Activated T-cell treated with anti-CD3 and anti-CD28 coated beads, Interleukin-2, amount 50 U/mL, for 4 hours (primary cell): ENCODE data around the gene CNOT1. TPM values are rescaled to one million over a fixed set of nuclear protein-coding genes. Genes with fewer than 3 reads are reported as not detected.
"Not testable (repeated sequence)": the region's sequence is repeated elsewhere in the genome, so short reads cannot be mapped to it uniquely, and the experiment has no call there.

Source experiments
- ATAC-seq, 2 donors: fragments of 200-7000 bp; cut with Tn5 transposase; one replicate each; pipeline ENCODE4 v1.10.0; 2021
- DNase-seq: peaks from one replicate; pipeline ENCODE4 v3.0.0-alpha.2; 2020
- H3K27me3 Mint-ChIP-seq: one replicate; pipeline ENCODE4 v1.8.0; 2021; ENCODE audit warnings: low read depth, mixed read lengths
- H3K36me3 Mint-ChIP-seq: one replicate; pipeline ENCODE4 v1.8.0; 2022; ENCODE audit warnings: mixed read lengths; ENCODE audit not compliant: insufficient read depth
- H3K4me1 Mint-ChIP-seq: one replicate; pipeline ENCODE4 v1.8.0; 2021; ENCODE audit warnings: low read depth, mixed read lengths
- H3K4me3 Mint-ChIP-seq: one replicate; pipeline ENCODE4 v1.8.0; 2021; ENCODE audit warnings: mild to moderate bottlenecking, moderate library complexity, mixed read lengths
- H3K9me3 Mint-ChIP-seq: one replicate; pipeline ENCODE4 v1.8.0; 2021; ENCODE audit warnings: mixed read lengths
- total RNA-seq, 3 donors: library from RNA; stranded (reverse); gene quantifications; one replicate each; pipeline ENCODE4 v1.2.1, GENCODE V29; 2021

Gene CNOT1
- total RNA-seq, 3 donors from 2014 or later, result 235 to 253 (median 249) TPM

DNA sequence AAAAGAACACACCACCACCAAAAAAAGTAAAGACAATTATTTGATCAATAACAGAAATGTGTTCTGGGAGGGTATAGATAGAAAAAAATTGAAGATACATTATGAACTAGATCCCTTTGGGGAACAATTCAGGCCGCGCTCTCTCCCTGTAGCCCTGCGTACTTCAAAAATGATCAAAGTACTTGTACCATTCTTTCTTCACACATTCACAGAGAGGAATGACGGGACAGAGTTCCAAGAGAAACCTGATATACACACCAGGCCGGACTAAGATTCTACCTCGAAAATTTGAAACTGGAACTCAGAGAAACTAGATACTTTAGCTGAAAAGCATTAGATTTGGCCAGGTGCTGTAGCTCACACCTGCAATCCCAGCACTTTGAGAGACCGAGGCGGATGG lies 50.0 kb downstream of the CNOT1 start:
- no peak overlapping the region for H3K4me3 Mint-ChIP-seq
- DNase-seq (no peak), ATAC-seq (no peak)
- no peaks in the 10 kb centered on the region for H3K27me3 Mint-ChIP-seq
- H3K9me3 Mint-ChIP-seq, result no peaks in the 10 kb centered on the region
- peaks cover 50% of the 10 kb centered on the region for H3K36me3 Mint-ChIP-seq
- peaks cover 2% of the 10 kb centered on the region for H3K4me1 Mint-ChIP-seq

DNA sequence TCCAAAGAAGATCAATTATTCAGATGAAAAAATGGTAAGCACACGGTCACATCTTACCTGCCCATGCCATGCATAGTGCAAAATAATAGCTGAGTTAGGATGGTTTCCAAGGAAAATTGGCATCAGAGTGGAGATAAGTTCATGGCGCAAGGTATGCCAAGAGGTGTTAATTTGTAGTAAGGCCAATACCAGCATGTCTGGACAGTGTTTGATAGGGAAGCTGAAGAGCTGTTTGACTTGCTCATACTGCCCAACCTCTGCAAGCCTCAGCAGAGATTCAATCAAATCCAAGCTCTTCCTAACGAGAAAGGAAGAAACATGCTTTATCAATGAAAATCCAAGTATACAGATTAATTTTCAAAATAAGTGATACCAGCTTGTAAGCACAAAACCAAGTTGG lies 51.0 kb downstream of the CNOT1 start:
- Mint-ChIP-seq H3K4me1 (peaks cover 2% of the 10 kb centered on the region), H3K9me3 (no peaks in the 10 kb centered on the region), H3K36me3 (peaks cover 59% of the 10 kb centered on the region), H3K27me3 (no peaks in the 10 kb centered on the region), H3K4me3 (no peak overlapping the region)
- no peak for ATAC-seq
- no peak for DNase-seq

DNA sequence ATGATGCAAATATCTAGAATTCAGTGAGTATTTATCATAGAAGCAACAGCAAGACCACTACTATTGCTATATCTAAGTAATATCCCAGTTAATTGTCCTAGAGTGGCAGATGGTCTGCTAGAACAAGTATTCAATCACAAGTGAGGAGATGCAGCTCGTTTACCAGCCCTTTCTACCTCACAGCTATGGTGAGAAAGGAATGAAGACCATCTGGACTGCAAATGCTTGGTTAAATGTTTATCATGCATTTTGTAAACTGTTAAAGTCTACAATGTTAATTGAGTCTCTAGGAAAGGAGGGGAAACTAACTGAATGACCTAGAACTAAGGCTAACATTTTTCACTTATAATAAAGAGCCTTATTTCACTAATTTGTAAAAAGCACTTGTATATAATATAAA lies 52.5 kb downstream of the CNOT1 start:
- no peak overlapping the region for H3K4me3 Mint-ChIP-seq
- peaks cover 53% of the 10 kb centered on the region for H3K36me3 Mint-ChIP-seq
- no peaks in the 10 kb centered on the region for H3K4me1 Mint-ChIP-seq
- ATAC-seq (no peak), DNase-seq (no peak)
- no peaks in the 10 kb centered on the region for H3K9me3 Mint-ChIP-seq
- H3K27me3 Mint-ChIP-seq, result no peaks in the 10 kb centered on the region

- DNase-seq (no peak), ATAC-seq (no peak)
- Mint-ChIP-seq H3K36me3 (peaks cover 53% of the 10 kb centered on the region), H3K9me3 (no peaks in the 10 kb centered on the region), H3K4me3 (no peak overlapping the region), H3K4me1 (no peaks in the 10 kb centered on the region), H3K27me3 (no peaks in the 10 kb centered on the region)
Observed at GRCh38 chr16:58574895-58575294, 54.7 kb downstream of the CNOT1 start.

- not testable (repeated sequence) for ATAC-seq, H3K4me1 Mint-ChIP-seq, DNase-seq, H3K4me3 Mint-ChIP-seq, H3K27me3 Mint-ChIP-seq, H3K9me3 Mint-ChIP-seq
- H3K36me3 Mint-ChIP-seq, result peaks cover 47% of the 10 kb centered on the region
Observed at GRCh38 chr16:58565697-58566096, 63.9 kb downstream of the CNOT1 start.

GRCh38 chr16:58563775-58564174 lies 65.9 kb downstream of the CNOT1 start:
- Mint-ChIP-seq H3K9me3 (no peaks in the 10 kb centered on the region), H3K4me3 (no peak overlapping the region), H3K36me3 (peaks cover 36% of the 10 kb centered on the region), H3K4me1 (peaks cover 5% of the 10 kb centered on the region), H3K27me3 (no peaks in the 10 kb centered on the region)
- DNase-seq, result no peak
- no peak for ATAC-seq

DNA sequence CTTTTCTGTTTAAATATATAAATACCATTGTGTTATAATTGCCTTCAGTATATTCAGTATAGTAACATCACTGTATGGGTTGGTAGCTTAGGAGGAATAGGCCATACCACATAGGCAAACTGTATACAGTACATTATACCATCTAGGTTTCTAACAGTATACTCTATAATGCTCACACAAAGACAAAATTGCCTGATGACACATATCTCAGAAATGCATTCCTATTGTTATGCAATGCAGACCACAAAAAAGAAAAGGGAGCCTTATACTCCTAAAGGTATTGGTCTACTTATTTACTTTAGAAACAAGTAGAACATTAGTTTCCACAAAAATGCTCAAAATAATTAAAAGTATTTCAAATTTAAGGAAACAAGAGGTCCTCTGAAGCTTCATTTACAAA lies 66.4 kb downstream of the CNOT1 start:
- Mint-ChIP-seq H3K4me1 (peaks cover 5% of the 10 kb centered on the region), H3K4me3 (no peak overlapping the region), H3K9me3 (no peaks in the 10 kb centered on the region), H3K27me3 (no peaks in the 10 kb centered on the region), H3K36me3 (peaks cover 36% of the 10 kb centered on the region)
- ATAC-seq, result no peak
- DNase-seq, result no peak

- Mint-ChIP-seq H3K4me1 (no peaks in the 10 kb centered on the region), H3K36me3 (peaks cover 39% of the 10 kb centered on the region), H3K9me3 (no peaks in the 10 kb centered on the region), H3K4me3 (no peak overlapping the region), H3K27me3 (no peaks in the 10 kb centered on the region)
- DNase-seq (no peak), ATAC-seq (no peak)
Observed at GRCh38 chr16:58556678-58557077, 72.9 kb downstream of the CNOT1 start.

DNA sequence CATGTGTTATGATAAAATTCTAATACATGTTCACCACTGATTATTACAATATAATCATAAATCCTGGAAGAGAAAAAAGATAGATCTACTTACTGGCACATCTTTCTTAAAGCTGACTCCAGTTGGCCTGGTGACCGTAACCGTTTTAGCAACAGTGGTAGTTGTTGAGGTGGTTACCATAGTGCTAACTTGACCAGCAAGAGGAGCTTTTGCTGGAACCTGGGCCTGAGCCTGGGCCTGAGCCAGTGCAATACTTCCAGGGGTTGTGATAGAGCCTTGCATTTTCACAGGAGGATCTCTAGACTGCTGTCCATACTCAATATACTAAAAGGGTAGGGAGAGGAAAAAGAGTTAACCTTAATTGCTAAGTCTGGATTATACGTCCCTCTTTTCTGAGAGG lies 78.1 kb downstream of the CNOT1 start:
- DNase-seq (no peak), ATAC-seq (no peak)
- Mint-ChIP-seq H3K4me1 (no peaks in the 10 kb centered on the region), H3K27me3 (no peaks in the 10 kb centered on the region), H3K4me3 (no peak overlapping the region), H3K36me3 (peaks cover 55% of the 10 kb centered on the region), H3K9me3 (no peaks in the 10 kb centered on the region)

DNA sequence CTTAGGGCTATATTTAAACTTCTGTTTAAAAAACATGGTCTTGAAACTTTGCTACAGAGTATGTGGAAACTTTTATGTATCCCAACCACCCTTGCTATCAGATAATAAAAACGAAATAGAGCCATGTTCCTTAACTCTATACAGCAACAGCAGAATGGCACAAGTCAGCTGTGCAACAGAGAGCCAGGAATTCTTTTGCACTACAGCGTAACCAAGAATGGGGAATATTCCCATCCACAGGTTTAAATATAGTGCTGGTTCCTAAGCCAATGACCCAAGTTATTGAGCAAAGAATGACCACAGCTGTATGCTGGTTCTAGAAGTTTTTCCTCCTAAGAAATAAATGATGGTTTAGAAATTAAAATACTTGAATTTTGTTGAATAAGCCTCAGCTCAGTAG lies 81.2 kb downstream of the CNOT1 start:
- DNase-seq (no peak), ATAC-seq (no peak)
- Mint-ChIP-seq H3K27me3 (no peaks in the 10 kb centered on the region), H3K9me3 (no peaks in the 10 kb centered on the region), H3K36me3 (peaks cover 47% of the 10 kb centered on the region), H3K4me1 (no peaks in the 10 kb centered on the region), H3K4me3 (no peak overlapping the region)

DNA sequence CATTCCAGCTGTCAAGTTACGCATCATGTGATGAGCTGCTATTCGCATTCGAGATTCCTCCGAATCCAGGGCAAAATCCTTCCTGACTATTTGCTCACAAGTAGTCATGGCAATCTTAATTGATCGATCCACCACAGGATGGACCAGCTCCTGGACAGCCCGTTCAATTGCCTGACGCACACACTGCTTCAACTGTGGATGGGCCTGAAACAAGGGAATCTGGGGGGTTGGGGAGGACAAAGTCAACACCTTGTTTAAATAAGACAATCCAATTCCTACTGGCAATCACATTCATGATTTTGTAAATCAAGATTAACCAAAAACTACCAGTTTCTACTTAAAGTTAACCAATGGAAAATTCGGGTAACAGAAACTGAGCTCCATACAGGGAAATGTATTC lies 85.9 kb downstream of the CNOT1 start:
- DNase-seq (no peak), ATAC-seq (no peak)
- no peaks in the 10 kb centered on the region for H3K27me3 Mint-ChIP-seq
- peaks cover 42% of the 10 kb centered on the region for H3K36me3 Mint-ChIP-seq
- H3K9me3 Mint-ChIP-seq, result no peaks in the 10 kb centered on the region
- H3K4me1 Mint-ChIP-seq, result no peaks in the 10 kb centered on the region
- no peak overlapping the region for H3K4me3 Mint-ChIP-seq

GRCh38 chr16:58542291-58542690 lies 87.3 kb downstream of the CNOT1 start:
- no peaks in the 10 kb centered on the region for H3K4me1 Mint-ChIP-seq
- no peak for DNase-seq
- ATAC-seq, result no peak
- no peak overlapping the region for H3K4me3 Mint-ChIP-seq
- H3K27me3 Mint-ChIP-seq, result no peaks in the 10 kb centered on the region
- H3K9me3 Mint-ChIP-seq, result no peaks in the 10 kb centered on the region
- H3K36me3 Mint-ChIP-seq, result peaks cover 52% of the 10 kb centered on the region

DNA sequence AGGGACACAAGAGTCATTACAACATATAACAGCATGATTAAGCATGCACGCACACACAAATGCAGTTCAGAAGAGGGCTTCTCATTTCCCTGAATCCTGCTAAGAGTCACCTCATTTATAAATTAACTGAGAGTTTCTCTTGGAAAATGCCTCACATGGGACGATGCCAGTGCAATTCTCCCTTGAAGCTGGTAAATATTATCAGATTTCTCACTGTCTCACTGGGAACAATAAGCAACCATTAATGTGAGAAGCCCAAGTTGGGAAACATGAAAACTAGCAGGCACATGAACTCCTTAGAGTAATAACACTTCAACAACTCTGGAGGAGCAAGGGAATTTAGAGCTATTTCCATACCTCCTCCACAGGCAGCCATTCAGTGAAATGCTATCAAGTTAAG lies 87.9 kb downstream of the CNOT1 start:
- Mint-ChIP-seq H3K4me1 (no peaks in the 10 kb centered on the region), H3K36me3 (peaks cover 52% of the 10 kb centered on the region), H3K9me3 (no peaks in the 10 kb centered on the region), H3K27me3 (no peaks in the 10 kb centered on the region), H3K4me3 (no peak overlapping the region)
- DNase-seq, result no peak
- ATAC-seq, result no peak

GRCh38 chr16:58537124-58537906 lies 92.3 kb downstream of the CNOT1 start:
- ATAC-seq, result no peak
- H3K27me3 Mint-ChIP-seq, result no peaks in the 10 kb centered on the region
- H3K9me3 Mint-ChIP-seq, result no peaks in the 10 kb centered on the region
- H3K4me1 Mint-ChIP-seq, result peaks cover 2% of the 10 kb centered on the region
- no peak for DNase-seq
- peaks cover 61% of the 10 kb centered on the region for H3K36me3 Mint-ChIP-seq
- H3K4me3 Mint-ChIP-seq, result no peak overlapping the region

GRCh38 chr16:58536278-58536677 lies 93.3 kb downstream of the CNOT1 start:
- DNase-seq, result no peak
- no peaks in the 10 kb centered on the region for H3K27me3 Mint-ChIP-seq
- H3K4me3 Mint-ChIP-seq, result no peak overlapping the region
- peaks cover 67% of the 10 kb centered on the region for H3K36me3 Mint-ChIP-seq
- peaks cover 2% of the 10 kb centered on the region for H3K4me1 Mint-ChIP-seq
- ATAC-seq, result no peak
- no peaks in the 10 kb centered on the region for H3K9me3 Mint-ChIP-seq
